ENCODE data around the gene CRISP2.

- TF ChIP-seq SMC3 (conservative IDR thresholded peaks at IDR 0.05; ENCODE audit: poor library complexity), result no peak
- no peak for TF ChIP-seq CTCF (IDR thresholded peaks at IDR 0.05; ENCODE audit: poor library complexity, severe bottlenecking)
These were observed 19.8 kb downstream of the CRISP2 start for GRCh38 chr6:49693512-49693911.
